Measurements from ENCODE around the gene TIMD4. TPM values are rescaled to one million over a fixed set of nuclear protein-coding genes. Genes with fewer than 3 reads are reported as not detected.

TIMD4 gene
- total RNA-seq, 1 experiment from 2014 or later: not detected

- H3F3A ChIP-seq (ENCODE audit: low read length, unreplicated experiment): no peaks in the 10 kb centered on the region
- DNase-seq (no peak), ATAC-seq (no peak)
- no peaks in the 10 kb centered on the region for H4K20me1 ChIP-seq (ENCODE audit: low read length)
- no peak overlapping the region for H3K9ac ChIP-seq (ENCODE audit: low read length)
- TF ChIP-seq EZH2 (IDR thresholded peaks at IDR 0.05; ENCODE audit: low read length, unreplicated experiment): no peak
- no peak for TF ChIP-seq EZH2phosphoT487 (IDR thresholded peaks at IDR 0.05; ENCODE audit: borderline replicate concordance, low read length)
- no peak for TF ChIP-seq CTCF (conservative IDR thresholded peaks at IDR 0.05; ENCODE audit: low read depth, low read length)
- ChIA-PET POLR2A (ENCODE audit: unreplicated experiment) (interaction anchor here (0.5 kb wide), 1 partner anchor 105 kb away, joined by 5 read pairs; no protein-coding TSS in a partner anchor), CTCF (no interaction called here)
- no peak overlapping the region for H2AFZ ChIP-seq (ENCODE audit: low read length)
- no peak overlapping the region for H3K4me3 ChIP-seq (ENCODE audit: low read length)
- H3K79me2 ChIP-seq (ENCODE audit: low read length): no peaks in the 10 kb centered on the region
- H3K27me3 ChIP-seq (ENCODE audit: low read length): peaks cover 22% of the 10 kb centered on the region; the same call in 1 of the 2 replicates
- no peaks in the 10 kb centered on the region for H3K9me3 ChIP-seq (ENCODE audit: low read length)
- H3K36me3 ChIP-seq (ENCODE audit: low read depth, low read length): no peaks in the 10 kb centered on the region
- H3K4me2 ChIP-seq (ENCODE audit: low read length): no peak overlapping the region
- H3K4me1 ChIP-seq (ENCODE audit: insufficient read depth, low read length): no peaks in the 10 kb centered on the region
- no peaks in the 10 kb centered on the region for H3K9me2 ChIP-seq (replicated peaks; ENCODE audit: low read length)
- H3K27ac ChIP-seq (ENCODE audit: low read length): no peak overlapping the region
- no TSS peak for BruUV-seq (replicated peaks)
- intact Hi-C loops (cut with micrococcal nuclease): no loop called here
Observed at GRCh38 chr5:156956321-156956720, 6.7 kb downstream of the TIMD4 start.

GRCh38 chr5:156951359-156951758 lies 11.7 kb downstream of the TIMD4 start:
- CTCF ChIA-PET: no interaction called here
- TF ChIP-seq EZH2phosphoT487 (IDR thresholded peaks at IDR 0.05; ENCODE audit: borderline replicate concordance, low read length): no peak
- TF ChIP-seq EZH2 (IDR thresholded peaks at IDR 0.05; ENCODE audit: low read length, unreplicated experiment): no peak
- no peak for TF ChIP-seq CTCF (conservative IDR thresholded peaks at IDR 0.05; ENCODE audit: low read depth, low read length)
- Histone ChIP-seq H3K4me1 (ENCODE audit: insufficient read depth, low read length) (no peaks in the 10 kb centered on the region), H4K20me1 (ENCODE audit: low read length) (no peaks in the 10 kb centered on the region), H3K36me3 (ENCODE audit: low read depth, low read length) (no peaks in the 10 kb centered on the region), H2AFZ (ENCODE audit: low read length) (no peak overlapping the region), H3K27me3 (ENCODE audit: low read length) (peaks cover 43% of the 10 kb centered on the region; the same call in 1 of the 2 replicates), H3K4me3 (ENCODE audit: low read length) (no peak overlapping the region), H3K4me2 (ENCODE audit: low read length) (no peak overlapping the region), H3K27ac (ENCODE audit: low read length) (no peak overlapping the region), H3K9me3 (ENCODE audit: low read length) (no peaks in the 10 kb centered on the region), H3K79me2 (ENCODE audit: low read length) (no peaks in the 10 kb centered on the region), H3K9me2 (replicated peaks; ENCODE audit: low read length) (no peaks in the 10 kb centered on the region), H3F3A (ENCODE audit: low read length, unreplicated experiment) (no peaks in the 10 kb centered on the region), H3K9ac (ENCODE audit: low read length) (no peak overlapping the region)
- DNase-seq (no peak), ATAC-seq (no peak)
- BruUV-seq (replicated peaks): no TSS peak
- intact Hi-C loops (cut with micrococcal nuclease): no loop called here
- POLR2A ChIA-PET (ENCODE audit: unreplicated experiment): no interaction called here

- POLR2A ChIA-PET (ENCODE audit: unreplicated experiment): no interaction called here
- H3K4me2 ChIP-seq (ENCODE audit: low read length): no peak overlapping the region
- H3K79me2 ChIP-seq (ENCODE audit: low read length): no peaks in the 10 kb centered on the region
- H3K9me2 ChIP-seq (replicated peaks; ENCODE audit: low read length): no peaks in the 10 kb centered on the region
- H4K20me1 ChIP-seq (ENCODE audit: low read length): no peaks in the 10 kb centered on the region
- no peak for TF ChIP-seq CTCF (conservative IDR thresholded peaks at IDR 0.05; ENCODE audit: low read depth, low read length)
- TF ChIP-seq EZH2 (IDR thresholded peaks at IDR 0.05; ENCODE audit: low read length, unreplicated experiment): no peak
- no peak for TF ChIP-seq EZH2phosphoT487 (IDR thresholded peaks at IDR 0.05; ENCODE audit: borderline replicate concordance, low read length)
- H3K9ac ChIP-seq (ENCODE audit: low read length): no peak overlapping the region
- no TSS peak for BruUV-seq (replicated peaks)
- no peak overlapping the region for H2AFZ ChIP-seq (ENCODE audit: low read length)
- CTCF ChIA-PET: no interaction called here
- H3K4me1 ChIP-seq (ENCODE audit: insufficient read depth, low read length): no peaks in the 10 kb centered on the region
- no peak overlapping the region for H3K4me3 ChIP-seq (ENCODE audit: low read length)
- intact Hi-C loops (cut with micrococcal nuclease): no loop called here
- H3F3A ChIP-seq (ENCODE audit: low read length, unreplicated experiment): no peaks in the 10 kb centered on the region
- H3K27me3 ChIP-seq (ENCODE audit: low read length): peaks cover 43% of the 10 kb centered on the region; the same call in 1 of the 2 replicates
- no peak for ATAC-seq
- H3K36me3 ChIP-seq (ENCODE audit: low read depth, low read length): no peaks in the 10 kb centered on the region
- no peak overlapping the region for H3K27ac ChIP-seq (ENCODE audit: low read length)
- H3K9me3 ChIP-seq (ENCODE audit: low read length): no peaks in the 10 kb centered on the region
- DNase-seq: no peak
Observed at GRCh38 chr5:156950716-156951115, 12.3 kb downstream of the TIMD4 start.

Data from PC-3 (cell line).